ENCODE measurements around the gene COA8.

The COA8 gene

DNA sequence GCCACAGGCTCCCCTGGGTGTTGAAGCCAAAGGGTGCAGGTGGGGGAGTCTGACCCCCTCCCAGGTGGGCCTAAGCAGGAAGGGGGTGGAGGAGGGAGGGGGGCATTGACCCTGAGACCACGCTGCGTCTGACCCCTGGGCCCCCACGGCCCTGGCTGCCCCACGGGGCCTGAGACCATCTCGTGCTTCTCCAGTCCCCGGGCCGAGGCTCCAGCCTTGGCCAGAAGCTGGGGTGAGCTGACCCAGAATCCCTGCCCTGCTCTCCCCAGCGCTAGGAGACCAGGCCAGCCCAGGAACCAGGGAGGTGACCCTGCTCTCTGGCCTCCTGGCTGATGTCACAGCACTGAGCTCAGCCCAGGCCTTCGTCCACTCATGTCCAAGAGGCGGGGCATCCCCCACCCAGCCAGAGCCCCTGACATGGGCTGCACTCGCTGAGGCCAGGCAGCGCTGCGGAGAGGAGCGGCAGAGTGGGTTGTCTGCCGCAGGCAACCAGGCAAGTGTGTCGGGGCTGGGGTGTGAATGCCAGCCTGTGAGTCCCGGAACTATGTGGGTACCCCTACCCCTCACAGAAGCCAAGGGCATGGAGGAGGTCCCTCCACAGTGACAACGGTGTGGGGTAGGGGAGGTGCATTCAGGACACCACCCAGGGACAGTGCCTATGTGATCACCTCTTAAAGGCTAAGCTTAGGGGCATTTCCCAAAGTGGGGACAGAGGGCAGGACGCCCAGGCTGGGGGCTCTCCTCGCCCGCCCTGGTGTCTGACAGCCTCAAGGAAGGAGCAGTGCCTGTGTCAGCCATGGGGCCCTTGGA, 27.5 kb upstream of the COA8 start:
- no peak for TF ChIP-seq CTCF (IDR thresholded peaks at IDR 0.05; ENCODE audit: low read depth, low read length)
- no peak for DNase-seq (ENCODE audit: extremely low read depth, low read depth)

- no peak for DNase-seq (ENCODE audit: extremely low read depth, low read depth)
- no peak for TF ChIP-seq CTCF (IDR thresholded peaks at IDR 0.05; ENCODE audit: low read depth, low read length)
Measured at GRCh38 chr14:103535891-103536565, 26.7 kb upstream of the COA8 start.

- no peak for TF ChIP-seq CTCF (IDR thresholded peaks at IDR 0.05; ENCODE audit: low read depth, low read length)
- DNase-seq (ENCODE audit: extremely low read depth, low read depth) = no peak
Measured at GRCh38 chr14:103536693-103537092, 26.1 kb upstream of the COA8 start.

DNA sequence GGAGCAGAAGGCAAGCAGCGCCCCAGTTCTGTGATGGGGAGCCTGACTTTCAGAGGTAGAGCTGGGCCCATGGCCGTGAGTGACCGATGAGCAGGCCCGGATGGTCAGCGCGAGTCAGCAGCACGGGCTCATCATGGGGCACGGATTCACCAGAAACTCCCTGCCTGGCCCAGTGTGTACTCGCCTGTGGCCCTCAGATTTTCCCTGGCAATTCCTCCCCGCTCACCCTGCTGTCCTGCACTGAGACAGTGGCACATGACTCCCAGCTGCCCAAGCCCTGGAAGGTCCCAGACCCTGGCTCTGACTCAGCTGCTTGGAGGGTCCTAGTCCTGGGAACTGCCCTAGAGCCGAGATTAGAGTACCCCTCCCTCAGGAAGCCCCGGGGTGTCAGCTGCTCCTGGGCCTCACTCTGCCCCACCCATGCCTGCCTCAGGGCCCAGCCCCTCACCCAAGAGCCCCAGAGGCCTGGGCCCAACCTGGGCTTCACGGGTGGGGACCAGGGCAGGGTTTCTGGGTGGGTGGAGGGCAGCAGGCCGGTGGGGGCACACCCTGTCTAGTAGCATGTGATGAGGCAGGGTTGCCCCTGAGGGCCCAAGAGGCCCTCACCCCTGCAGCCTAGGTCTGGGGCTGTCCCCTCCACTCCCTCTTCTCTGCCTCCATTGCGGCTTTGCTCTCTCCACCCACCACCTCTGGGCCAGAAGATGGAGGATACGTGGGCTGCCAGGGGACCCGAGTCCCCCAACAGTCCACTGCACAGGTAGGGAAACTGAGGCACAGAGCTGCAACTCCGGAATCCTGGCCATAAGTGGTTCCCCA, 25.4 kb upstream of the COA8 start:
- TF ChIP-seq CTCF (IDR thresholded peaks at IDR 0.05; ENCODE audit: low read depth, low read length) = no peak

DNA sequence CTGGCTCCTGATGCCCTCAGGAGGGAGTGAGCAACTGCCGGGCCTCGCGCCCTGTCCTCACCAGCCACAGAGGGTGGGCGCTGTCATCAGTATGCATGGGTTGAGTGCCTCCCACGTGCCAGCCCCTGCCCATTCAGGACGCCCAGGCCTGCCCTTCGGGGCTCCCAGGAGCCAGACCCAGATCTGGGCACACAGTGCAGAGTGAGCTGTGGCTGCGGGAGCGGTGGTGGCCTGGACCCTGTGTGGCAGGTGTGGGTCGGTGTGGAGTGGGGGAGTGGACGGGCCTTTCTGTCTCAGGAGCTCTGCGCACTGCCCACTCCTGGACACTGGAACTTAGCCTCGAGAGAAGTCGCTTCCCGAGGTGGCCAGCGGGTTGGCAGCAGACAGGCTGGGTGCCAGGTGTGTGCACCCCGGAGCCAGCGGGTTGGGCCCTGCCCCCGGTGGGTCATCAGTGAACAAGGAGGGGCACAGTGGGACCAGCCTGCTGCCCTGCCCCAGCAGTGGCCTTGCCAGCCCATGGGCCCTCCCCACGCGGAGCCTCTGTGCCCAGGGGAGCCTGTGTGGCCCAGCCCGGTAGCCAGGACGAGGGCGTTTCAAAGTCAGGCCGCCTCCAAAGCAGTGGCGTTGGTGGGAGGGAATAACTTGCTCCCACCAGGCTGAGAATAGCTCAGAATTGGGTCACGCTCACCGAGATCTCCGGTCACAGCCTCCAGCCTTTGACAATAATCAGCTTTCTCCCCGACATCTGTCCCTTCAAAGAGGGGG, 24.3 kb upstream of the COA8 start:
- TF ChIP-seq CTCF (IDR thresholded peaks at IDR 0.05; ENCODE audit: low read depth, low read length) = no peak
- DNase-seq (ENCODE audit: extremely low read depth, low read depth) = no peak

More for the DNA sequence above, 25.4 kb upstream of the COA8 start:
- no peak for DNase-seq (ENCODE audit: extremely low read depth, low read depth)

DNA sequence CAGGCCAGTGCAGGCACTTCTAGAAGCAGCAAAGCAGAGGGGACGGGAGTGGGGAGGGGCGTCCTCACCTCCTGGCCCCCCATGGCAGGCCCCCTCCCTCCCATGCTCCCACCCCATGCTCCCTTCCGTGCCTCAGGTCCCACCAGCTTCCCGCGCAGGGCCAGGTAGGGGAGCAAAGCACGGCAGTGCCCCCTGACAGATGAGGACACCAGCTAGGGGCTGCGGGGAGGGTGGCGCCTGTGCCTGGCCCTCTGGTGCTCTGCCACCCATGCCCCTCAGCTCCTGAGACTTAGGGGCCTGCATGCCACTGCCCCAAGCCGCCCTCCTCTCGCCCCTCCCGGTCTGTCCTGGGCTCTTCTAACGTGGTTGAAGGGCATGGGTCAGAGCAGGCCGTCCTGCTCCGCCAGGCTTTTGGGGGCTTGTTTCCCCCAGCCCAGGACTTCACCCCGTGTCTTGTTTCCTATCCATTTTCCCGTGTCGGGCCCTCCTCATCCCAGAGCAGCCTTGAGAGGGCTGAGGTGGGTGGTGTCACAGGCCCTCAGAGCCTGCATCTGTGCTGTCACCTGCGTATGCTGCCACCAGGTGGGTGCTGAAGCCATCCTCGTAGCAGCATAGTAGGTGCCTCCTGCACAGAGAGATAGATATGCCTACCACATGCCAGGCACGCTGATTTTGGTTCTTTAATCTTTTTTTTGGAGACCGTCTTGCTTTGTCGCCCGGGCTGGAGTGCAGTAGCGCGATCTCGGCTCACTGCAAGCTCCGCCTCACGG, 23.5 kb upstream of the COA8 start:
- no peak for DNase-seq (ENCODE audit: extremely low read depth, low read depth)
- no peak for TF ChIP-seq CTCF (IDR thresholded peaks at IDR 0.05; ENCODE audit: low read depth, low read length)

Data from AG09319 (cell line).